Stimulated activated CD4-positive, alpha-beta T cell treated with anti-CD3 and anti-CD28 coated beads, Interleukin-4, amount 100 ng/mL, for 24 hours (primary cell): ENCODE data around the gene THTPA.

ENCODE experiments used
- DNase-seq: peaks from one replicate; pipeline ENCODE4 v3.0.0-alpha.2; 2020

The THTPA gene, protein sequence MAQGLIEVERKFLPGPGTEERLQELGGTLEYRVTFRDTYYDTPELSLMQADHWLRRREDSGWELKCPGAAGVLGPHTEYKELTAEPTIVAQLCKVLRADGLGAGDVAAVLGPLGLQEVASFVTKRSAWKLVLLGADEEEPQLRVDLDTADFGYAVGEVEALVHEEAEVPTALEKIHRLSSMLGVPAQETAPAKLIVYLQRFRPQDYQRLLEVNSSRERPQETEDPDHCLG

DNA sequence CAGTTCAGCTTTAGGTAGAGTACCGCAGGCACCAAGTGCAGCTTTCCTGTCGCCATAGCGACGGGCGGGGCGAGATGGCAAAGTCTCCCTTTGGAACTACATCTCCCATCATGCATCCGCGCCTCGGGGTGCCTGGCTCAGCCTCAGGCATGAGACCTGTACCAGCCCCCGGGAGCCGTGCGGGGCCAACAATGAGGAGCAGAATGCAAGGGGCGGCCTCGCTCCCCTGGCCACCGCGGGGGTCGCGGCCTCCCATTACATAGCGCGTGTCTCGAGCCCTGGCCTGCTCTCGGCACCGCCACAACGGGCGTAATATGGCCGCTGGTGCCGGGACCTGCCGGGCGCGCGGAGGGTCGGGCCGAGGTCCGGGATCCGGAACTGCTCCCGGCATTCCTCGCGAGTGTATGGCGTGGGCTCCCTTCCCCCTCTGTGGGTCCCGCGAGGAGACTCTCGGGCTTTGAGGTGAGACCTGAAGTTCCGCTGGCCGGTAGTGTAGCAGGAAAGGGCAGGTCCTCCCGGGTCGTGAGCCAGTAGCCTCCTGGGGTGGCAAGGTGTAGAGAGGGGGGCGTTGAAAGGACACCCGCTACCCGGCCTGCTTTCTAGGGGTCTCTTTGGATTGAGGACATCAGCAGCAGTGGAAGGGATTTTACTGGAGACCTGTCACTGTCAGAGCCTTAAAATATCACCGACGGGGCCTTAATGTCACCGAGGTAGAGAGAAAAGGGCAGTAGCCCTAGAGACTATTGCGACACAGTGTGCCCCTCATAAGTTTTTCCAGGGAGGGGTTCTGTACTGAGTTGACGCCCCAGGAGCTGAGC is at the start of gene THTPA:
THTPA (plus strand) TSS at position 390 of the 818 bp plus-strand sequence. CDS start 487 bp downstream, outside the sequence.
- DNase-seq: peak; percentile 94

DNA sequence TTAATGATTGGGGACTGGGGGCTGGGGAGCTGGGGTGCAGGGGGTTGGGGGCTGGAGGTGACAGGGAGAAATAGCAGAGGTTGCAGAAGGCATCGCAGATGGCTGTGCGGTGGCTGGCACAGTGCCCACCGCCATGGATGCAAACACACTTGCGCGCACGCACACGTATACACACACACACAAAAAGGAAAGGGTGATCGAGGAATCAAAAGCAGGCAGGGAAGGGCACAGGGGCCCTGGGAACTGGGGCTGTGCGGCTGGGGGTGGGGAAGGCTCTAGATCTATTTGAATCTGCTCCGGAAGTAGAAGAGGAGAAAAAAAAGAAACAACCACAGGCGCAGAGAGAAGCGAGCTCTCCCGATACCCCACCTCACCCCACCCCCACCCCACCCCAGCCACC is 43.9 kb upstream of the THTPA start:
- DNase-seq: no peak

DNA sequence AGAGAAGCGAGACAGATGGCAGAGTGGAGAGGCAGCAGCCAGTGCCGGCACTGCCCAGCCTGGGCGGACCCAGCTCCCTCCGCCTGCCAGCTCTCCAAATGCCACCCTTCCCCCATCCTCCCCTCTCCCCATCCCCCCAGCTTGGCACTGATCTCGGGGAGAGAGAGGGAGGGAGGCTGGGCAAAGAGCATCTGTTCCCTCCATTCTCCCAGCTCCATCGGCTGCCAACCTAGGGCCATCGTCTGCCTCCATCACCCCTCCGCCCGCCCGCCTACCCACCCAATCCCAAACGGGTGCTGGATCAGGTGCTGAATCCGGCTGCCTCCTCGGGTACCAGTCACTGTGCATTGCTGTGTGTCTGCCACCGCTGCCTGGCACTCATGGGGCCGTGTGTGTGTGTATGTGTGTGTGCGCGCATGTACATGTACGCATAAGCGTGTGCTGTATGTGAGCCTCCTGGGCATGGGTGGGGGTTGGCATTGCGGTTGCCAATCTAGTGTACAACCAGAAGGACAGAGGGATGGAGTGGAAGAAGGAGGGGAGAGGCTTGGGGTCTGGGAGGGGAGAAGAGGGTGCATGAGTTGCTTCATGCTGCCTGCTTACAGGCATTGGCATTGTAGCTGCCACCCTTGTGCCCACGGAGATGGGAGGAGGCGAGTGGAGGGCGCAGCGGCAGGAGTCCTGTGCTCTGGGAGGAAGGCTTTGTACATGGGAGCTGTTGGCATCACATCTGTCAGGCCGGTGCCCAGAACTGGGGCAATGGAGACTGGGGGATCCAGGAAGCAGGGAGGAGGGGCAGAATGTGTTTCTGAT is 42.9 kb upstream of the THTPA start:
- no peak for DNase-seq

DNA sequence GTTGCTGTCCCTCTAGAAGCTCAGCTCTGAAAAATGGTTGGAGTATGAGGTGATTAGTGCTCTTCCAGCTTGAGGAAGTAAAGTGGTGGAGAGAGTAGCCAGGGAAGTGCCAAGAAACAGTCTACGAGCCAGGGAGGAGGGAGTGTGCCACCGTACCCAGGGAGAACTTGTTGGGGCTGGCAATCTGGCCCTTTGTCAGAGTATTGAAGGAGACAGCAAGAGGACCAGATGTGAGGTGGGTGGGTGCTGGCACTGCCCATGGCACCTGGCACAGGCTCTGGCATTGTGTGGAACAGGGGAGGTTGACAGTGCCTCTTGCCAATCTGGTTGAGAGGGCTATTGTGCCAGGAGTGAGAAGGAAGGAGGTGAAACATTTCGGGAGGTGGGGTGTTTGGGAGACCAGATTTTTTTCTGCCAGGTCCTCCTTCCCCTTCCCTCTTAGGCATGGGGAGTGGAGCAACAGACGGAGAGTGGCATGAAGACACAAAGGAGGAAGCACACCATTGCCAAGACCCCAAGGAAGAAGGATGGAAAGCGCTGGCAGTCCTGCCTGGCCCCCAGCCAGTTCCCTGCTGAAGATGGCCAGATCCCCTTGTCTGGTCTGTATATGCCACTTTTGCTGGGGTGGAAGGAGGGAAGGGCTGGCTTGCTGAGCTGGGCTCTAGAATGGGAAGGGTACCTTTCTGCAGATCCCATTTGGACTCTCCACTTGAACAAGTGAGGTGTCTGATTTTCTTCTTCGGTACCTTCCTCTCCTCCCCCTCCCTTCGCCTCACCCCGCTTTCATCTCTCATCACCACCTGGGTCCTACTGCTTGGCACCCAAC is 42.0 kb upstream of the THTPA start:
- no peak for DNase-seq

DNA sequence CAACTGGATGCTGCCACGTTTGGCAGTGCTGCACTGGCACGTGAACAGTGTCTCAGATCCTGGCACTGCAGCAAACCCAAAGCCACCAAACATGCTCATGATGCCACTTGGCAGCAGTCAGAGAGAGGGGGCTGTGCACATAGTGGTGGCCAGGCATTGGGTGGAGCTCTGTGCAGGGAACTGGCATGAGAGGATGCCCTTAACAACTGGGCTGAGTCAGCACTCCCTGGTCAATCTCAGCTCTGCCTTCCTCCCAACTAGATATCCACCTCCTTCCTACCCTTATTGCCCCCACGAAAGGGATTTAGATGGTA is 41.5 kb upstream of the THTPA start:
- DNase-seq: no peak

DNA sequence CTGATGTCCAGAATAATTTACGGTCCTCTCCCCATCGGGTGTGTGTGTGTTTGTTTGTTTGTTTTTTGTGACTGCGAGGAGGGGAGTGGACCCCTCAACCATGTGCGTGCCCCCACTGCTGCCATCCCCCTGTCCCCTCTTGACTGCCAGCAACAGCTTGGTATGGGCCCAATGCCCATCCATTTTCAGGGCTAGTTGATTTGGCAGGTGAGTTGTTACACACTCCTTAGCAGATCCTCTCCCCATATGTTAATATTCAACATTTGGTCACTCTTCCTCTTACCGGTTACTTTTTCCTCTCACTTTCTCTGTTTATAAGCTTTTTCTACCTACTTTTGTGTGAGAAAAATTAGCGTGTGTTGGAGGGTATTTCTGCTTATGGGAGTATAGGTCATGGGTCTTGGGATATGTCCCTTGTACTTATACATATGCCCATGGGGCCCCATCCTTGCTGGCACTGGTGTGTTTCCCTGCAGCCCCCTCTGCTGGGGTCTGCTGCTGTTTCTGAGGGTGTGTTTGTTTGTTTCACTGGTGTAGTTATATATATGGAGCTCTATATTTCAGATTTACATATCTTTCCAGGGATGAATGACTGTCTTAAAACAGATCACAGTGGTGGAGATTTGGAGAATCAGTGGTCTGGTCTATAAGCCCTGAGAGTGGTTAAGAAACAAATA is 38.3 kb upstream of the THTPA start:
- DNase-seq: no peak

DNA sequence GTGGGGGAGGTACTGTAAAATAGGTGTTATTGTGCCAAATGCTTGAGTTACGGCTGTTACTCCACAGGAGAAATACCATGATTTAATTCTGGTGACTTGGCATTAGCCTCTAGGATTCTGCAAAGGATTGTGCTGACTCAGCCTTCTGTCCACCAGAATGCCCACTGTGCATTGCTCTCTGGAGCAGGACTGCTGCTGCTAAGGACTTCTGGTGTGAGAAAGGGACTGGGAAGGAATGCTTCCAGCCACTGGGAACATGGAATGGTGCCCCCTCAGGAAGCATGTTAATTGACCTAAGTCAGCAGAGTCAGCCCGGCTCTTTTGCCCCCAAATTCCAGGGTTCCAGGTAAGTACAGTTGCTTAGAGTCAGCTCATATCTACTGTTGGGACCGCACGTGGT is 37.4 kb upstream of the THTPA start:
- no peak for DNase-seq

DNA sequence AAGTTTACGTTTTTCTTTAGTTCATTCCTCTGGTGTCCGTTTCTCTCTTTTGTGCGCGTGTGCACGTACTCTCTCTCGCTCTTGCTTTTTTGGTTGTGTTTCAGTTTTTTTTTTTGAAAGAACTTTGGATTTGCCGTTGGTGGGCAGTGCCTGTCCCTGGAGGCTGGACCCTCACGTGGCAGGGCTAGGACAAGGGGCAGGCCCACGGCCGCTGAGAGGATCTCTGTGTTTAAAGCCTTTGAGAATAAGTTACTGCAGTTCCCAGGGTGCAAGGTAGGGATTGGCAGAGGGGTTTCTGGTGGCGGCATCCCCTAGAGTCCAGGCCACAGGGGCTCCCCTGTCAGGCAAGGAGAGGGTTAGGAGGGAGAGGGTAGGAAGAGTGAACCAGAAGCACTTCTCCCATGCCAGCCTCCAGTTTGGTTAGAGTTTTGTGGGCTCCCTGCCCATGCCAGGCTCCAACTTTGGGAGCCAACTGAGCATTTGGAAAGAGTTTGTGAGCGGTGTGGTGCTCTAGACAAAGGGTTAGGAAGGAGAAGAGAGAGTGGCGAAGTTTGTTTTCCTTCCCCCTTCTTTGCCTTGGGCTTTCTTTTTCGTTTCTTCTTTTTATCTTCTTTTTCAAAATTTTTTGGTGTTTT is 35.1 kb upstream of the THTPA start:
- DNase-seq: no peak

DNA sequence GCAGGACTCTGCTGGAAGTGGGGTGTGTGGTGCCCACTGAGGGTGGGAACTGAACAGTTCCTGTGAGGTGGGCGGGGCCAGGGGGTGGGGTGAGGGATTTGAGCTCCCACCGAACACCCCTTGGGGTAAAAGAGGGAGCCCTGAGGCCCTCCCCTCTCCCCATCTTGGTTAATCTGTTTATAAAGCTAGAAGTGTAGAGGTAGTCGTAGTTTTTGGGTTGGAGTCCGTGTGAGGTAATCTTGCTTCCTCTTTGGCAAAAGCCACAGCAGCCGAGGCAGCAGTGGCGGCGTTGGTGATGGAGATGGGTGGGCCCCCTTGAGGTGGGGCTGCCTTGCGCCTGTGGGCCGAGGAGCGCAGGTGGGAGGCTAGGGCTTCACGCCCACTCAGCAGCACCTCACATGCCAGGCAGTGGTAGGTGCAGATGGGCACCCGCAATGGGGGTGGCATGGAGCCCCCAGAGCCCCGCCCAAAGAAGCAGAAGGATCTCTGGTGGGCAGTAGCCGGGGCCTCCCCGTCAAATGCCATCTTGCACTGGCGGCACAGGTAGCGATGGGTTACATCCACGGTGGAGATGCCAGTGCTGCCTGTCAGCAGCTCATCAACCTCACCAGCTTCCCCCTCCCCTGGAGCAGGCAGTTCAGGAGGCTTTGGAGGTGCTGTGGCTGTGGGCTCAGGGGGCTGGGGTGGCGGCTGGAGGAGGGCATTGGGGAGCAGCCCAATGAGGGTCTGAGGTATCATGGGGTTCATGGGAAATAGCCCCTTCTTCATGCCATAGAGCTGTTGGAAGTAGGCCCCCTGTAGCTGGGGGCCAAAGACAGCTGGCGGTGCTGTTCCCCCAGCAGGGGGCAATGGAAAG is 34.1 kb upstream of the THTPA start:
- DNase-seq: no peak

DNA sequence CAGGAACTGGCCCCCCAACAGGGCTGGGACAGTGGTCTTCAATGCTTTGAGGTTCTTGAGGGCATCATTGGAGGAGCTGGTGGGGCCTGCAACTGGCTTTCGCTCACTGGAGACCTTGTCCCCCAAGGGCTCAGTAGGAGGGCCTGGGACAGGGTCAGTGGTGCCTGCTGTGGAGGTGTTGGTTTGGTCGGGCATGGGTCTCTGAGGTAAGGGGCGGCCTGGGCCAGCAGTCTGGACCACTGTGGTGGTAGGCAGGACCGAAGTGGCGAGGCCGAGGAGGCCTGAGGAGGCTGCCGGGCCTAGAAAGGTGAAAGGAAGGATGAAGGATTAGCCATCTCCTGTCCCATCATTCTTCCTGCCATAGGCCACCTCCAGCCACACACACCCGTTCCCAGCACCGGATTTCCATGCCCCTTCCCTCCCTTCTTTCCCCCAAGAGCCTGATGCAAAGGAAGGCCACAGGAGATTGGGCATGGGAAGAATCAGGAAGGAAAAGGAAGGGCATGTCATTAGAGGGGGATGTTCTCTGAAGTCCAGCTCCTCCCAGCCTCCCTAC is 33.4 kb upstream of the THTPA start:
- DNase-seq: no peak

DNA sequence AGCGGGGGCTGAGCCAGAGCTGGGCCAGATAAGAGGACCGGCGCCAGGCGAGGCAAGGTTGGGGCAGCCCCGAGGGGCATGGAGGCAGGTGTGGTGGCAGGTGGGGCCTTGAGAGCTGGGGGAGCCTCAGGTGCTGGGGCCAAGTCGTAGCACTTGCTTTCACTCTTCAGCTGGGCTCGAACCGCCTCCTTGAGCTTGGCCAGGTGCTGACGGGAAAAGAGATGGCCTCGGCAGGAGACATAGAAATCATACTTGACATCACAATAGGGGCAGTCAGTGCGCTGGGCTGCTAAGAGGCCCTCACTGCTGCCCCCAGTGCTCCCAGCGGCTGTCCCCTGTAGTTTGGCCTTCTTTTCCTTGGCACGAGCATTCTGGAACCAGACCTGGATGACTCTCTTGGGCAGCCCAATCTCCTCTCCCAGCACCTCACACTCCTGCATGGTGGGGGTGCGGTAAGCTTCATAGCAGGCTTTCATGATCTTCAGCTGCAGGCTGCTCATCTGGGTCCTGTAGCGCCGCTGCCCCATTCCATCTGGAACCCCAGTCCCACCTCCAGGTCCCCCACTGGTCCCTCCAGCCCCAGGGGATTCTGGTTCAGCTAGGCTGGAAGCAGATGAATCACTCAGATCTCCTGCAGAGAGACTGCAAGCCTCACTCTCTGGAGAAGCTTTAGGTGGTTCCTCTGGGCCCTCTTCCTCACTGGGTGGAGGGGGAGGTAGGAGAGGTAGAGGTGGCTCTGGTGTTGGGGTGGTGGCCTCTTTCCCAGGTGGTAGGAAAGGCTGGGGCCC is 32.6 kb upstream of the THTPA start:
- DNase-seq: no peak

DNA sequence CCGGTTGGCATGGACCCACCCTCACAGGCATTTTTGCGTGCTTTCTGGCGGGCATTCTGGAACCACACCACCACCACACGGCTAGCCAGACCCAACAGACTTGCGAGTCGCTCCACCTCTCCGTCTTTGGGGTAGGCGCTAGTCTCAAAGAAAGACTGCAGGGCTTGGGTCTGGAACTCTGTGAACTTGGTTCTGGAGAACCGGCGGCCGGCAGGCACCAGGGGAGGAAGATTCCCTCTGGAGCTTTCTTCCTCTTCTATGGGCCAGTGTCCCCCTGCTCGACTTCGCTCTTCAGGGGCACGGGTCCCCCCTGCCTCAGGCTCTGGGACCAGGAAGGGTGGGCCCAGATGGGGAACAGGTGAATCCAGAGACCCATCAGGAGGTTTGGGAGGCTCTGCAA is 31.1 kb upstream of the THTPA start:
- DNase-seq: no peak

DNA sequence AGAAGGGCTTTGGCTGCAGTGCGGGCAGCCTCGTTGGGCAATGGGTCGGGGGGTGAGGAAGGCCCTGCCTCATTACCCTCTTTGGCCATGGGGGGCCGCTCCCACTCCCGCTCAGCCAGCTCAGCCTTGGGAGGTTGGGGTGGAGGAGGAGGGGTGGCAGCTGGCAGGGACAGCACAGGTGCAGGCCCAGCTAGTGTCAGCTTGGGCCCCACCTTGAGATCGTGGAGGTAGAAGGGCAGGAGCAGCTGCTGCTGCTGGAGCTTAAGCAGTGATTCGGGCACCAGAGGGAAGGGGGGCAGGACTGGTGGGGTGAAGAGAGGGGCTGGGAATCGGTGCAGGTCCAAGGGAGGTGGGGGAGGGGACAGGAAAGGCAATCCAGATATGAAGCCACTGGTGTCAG is 30.5 kb upstream of the THTPA start:
- DNase-seq: no peak

DNA sequence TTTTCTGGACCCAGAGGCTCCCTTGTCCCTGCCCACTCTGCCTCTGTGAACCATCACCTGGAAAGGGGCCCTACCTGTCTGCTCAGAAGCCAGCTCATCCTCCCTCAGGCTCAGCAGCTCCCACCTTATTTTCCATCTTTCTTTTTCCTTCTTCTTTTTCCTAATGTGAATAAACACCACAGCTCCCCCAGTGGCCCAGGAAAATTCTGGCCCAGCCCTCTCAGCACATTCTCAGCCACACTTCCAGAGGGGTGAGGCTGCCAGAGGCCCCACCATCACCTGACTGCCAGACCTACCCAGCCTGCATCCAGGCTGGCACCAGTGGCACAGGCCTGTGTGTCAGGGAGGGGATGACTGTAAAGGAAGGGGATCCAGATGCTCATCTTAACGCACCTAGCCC is 27.5 kb upstream of the THTPA start:
- no peak for DNase-seq

DNA sequence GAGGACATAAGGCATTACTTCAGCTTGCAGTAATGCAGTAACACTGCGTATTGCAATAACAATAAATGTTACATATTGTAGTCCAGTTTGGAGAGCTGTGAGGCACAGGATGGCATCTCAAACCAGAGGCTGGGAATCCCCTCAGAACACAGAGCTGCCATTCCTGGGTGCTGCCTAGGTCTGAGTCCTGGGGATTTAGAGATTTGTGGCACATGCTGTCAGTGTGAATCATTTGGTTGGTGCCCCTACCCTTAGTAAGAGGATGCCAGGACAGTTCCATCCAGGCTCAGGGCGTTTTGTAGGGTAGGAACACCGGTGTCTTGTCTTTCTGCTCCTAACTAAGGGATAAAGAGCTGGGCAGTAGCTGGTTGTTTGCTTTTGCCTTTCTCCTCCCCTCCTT is 27.1 kb upstream of the THTPA start:
- DNase-seq: no peak

DNA sequence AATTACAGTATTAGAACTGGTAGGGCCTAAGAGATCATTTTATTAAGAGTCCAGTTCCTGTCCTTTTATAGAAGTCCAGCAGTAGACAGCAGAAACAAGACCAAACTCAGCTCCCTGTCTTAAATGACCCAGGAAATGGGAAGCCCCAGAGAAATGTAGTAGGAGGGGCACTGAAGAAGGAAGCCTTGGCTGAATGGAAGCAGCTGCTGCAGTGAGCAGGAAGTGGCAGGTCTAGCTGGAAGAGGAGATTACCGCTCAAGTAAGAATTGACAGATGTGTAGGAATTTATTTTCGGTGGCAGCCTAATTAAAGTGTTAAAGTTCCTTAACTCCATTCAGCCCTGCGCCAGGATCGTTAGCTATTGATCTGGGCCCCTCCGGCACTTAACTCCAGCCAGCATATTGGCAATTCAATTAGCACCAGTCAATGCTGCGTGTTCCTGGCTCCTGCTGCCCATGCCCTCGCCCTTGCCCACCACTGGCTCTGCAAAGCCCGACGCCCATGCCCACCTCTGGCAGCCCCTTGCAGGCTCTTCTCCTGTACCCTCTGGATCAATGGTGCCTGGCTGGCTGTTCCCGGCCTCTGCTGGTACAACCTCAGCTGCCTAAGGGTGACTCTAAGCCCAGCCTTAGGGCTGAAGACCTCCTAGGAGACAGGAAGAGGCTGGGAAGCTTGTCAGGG is 25.6 kb upstream of the THTPA start:
- DNase-seq: no peak

DNA sequence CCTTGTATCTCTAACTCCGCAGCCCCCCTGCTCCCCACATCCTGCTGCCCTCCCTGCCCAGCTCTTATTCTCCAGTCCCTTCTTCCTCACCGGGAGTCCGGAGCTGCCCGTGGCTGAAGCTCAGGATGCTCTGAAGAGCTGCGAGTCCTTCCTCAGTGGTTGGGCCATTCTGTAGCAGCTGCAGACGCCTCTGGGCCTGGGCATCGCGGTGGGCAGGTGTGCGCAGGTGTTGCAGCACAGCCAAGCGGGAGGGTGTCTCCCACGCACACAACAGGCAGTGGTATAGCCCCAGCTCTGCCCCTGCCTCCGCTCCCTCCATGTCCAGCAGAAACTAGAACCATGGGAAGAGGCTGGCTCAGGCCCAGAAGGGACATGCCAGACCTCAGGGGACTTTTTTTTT is 24.7 kb upstream of the THTPA start:
- DNase-seq: no peak

DNA sequence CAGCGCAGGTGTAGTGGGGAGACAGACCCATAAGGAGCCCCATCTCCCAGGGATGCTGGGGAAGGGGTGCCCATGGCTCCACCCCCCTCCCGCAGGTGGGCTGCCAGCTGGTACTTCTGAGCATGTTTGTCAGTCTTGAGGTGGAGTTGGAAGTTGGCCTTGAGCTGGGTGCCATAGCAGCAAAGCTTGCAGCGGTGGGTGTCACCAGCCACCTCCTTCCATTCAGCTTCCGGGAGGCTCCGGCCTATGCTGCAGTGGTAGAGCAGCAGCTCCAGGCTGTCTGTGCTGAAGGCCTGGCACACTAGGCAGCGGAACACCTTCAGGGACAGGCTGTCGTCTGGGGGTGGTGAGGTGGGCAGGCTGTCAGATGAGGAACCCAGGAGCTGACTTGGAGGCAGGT is 23.4 kb upstream of the THTPA start:
- no peak for DNase-seq
